ENCODE data around the gene MED23.

GRCh38 chr6:131646249-131646670 is 18.2 kb upstream of the MED23 start:
- TF ChIP-seq CTCF (IDR thresholded peaks at IDR 0.05) (no peak), POLR2AphosphoS5 (IDR thresholded peaks at IDR 0.05) (no peak), POLR2A (IDR thresholded peaks at IDR 0.05) (no peak)

Measured in suprapubic skin (tissue), 4 donors.